ENCODE measurements around the gene PDXDC1.
"Not testable (repeated sequence)": the region's sequence is repeated elsewhere in the genome, so short reads cannot be mapped to it uniquely, and the experiment has no call there.

The PDXDC1 gene

DNA sequence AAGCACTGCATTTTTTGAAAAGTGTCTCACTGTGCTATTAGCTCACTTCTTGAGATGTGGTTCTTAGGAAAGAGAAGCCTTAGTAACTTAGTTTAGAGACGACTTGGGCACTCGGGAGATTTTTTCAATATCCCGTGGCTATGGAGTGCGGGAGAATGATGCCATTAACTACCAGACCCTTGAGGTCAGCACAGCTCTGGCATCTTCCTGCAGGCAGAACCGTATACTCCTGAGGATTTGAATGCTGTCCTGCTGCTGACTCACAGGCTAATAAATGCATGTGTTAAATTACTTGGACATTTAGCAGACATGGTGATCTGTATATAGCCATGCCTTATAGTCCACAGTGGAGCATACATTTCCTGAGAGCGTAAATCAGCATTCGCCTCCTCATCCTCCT, 46.6 kb downstream of the PDXDC1 start:
- DNase-seq, result not testable (repeated sequence)

DNA sequence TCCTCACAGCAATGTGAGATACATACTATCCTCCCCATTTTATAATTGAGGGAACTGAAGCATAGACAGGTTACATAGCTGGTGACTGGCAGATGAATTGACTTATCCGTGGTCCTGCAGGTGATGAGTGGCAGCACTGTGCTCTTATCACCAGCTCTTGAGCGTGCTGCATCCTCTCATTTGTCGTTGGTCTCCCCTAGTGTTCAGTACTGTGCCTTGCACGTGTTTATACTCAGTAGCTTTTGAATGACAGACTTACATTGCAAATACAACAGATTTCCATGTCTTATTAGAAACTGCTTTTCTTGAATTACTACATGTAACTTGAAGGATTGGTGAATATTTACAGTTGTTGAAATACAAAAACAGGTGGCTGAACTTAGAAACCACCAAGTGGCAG, 47.4 kb downstream of the PDXDC1 start:
- peak; percentile 80 for DNase-seq

DNA sequence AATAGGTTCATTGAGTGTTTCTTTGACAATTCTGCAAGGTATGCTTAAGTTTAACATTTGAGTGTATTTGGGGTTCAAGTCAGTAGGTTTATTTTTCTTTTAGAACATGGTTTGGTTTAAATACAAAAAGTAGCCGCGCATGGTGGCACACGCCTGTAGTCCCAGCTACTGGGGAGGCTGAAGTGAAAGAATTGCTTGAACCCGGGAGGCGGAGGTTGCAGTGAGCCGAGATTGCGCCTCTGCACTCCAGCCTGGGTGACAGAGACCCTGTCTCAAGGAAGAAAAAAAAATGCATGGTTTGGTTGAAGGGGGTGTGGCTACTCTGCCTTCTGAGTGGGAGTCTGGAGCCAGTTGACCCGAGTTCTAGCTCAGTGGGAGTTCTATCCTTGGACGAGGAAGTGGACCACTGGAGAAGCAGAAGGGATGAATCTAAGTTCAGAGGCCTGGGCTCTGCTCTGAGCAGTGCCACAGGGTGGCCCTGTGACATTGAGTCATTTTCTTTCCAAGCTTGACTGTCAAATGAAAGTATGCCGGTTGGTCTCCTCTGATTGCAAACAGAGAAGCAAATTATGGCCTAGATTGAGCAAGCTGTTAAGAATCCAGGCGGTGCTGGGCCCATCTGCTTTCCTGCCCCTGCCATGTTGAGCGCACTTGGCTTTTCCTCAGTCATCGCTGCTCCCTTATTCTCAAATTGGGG, 48.7 kb downstream of the PDXDC1 start:
- not testable (repeated sequence) for DNase-seq

DNA sequence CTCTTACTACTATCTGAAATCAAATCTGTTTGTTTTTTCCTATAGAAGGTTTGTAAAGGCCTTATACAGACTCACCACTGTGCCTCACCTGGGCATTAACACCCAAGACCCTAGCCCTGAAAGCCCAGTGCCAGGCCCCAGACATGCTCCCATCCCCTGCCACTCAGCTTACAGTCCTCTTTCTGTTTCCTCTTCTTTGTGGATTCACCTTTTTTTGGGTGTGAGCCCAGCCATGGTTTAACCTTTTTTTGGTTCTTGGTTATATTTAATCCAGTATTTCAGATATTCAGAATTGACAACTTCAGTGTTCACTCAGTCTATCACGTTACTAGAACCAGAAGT, 50.0 kb downstream of the PDXDC1 start:
- DNase-seq, result not testable (repeated sequence)

DNA sequence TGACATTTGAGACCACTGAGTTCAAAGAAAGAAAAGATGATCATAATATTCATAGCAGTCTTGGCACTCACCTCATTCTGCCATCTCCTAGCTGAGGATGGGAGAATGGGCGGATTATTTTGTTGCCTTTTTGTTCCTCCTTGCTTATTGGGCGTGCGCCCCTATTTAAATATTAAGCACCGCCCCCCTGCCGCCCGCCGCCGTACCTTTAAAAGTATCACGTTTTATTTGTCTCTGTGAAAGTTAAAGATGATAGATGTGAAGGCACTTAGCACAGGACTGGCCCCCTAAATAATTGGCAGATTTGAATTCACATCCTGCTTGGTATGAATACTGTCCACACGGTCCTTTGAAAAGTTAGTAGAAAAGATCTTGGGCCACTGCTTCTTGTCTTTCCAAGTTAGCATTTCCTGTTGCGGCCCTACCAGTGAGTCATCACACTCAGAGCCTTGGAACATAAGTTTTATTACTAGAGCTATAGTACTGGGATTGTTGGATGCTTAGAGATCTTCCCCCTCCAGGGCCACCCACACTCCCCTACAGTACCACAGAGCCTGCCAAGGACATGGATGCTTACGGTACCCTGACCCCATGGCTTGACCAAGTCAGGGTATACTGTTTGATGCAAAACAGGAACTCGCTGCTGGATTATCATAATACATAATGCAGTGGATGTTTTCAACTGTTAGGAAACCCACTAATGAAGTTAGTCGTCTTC, 50.6 kb downstream of the PDXDC1 start:
- not testable (repeated sequence) for DNase-seq

DNA sequence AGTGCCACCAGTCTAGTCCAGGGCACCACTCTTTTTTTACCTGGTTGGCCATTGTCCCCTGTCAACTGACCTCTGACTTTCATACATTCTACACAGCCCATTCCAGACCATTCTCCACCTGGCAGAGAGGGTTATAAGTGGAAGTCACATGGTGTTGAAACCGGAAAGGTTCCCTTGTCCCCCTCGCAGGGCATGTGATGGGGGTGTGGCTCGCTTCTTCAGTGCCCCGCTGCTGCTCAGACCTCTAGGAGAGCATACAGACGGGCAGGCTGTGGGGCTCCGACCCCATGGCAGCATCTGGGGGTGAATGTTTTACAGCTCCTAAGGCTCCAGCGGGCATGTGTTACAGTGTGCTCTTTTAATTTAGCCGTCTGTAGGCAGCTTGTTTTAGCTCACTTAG, 52.2 kb downstream of the PDXDC1 start:
- DNase-seq, result not testable (repeated sequence)

DNA sequence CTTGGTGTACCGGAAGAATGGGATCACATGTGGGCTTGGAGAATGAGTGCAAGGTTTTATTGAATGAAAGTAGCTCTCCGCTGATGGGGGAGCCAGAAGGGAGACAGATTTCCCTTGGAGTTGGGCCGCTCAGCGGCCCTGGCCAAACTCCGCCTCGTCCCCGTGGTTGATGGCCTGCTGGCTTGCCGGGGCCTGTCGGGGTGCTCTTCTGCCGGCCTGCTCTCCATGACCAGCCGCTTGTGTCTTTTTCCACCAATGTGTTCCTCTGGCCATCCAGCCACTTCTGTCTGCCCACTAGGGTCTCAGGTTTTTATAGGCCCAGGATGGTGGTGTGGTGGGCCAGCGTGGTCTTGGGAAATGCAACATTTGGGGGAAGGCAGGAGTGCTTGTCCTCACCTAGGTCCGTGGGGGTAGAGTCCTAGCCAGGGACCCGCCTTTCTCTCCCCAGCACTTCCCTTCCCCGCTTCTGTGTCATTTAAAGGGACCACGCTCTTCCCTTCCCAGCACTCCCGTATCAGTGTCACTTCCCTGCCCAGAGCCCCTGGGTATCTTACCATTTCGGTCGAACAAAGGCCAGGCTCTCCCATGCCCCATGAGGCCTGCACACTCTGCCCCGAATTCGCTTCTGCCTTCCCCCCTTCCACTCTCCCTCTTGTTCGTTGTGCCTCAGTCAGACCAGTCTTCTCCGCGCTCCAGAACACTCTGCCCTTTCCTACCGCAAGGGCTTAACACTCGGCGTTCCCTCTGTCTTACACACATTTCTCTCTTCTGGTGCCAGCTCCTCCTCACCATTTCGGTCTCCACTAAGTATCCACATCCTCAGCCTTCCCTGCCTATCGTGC, 52.9 kb downstream of the PDXDC1 start:
- not testable (repeated sequence) for DNase-seq

DNA sequence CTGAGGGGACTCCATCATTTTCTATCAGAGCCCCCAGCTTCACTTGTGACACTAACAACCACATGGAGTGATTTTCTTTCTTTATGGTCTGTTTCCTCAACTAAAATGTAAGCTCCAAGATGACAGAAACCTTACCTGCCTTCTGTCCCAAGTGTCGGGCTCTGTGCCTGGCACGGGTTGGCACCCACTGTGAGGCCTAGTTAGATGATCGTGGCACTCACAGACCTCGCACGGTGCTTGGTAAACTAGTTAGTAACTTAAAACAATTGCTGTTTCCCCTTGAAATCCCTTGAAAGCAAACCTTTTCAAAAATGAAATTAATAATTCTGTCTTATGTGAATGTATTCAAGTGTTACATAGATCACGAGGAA, 53.5 kb downstream of the PDXDC1 start:
- not testable (repeated sequence) for DNase-seq

DNA sequence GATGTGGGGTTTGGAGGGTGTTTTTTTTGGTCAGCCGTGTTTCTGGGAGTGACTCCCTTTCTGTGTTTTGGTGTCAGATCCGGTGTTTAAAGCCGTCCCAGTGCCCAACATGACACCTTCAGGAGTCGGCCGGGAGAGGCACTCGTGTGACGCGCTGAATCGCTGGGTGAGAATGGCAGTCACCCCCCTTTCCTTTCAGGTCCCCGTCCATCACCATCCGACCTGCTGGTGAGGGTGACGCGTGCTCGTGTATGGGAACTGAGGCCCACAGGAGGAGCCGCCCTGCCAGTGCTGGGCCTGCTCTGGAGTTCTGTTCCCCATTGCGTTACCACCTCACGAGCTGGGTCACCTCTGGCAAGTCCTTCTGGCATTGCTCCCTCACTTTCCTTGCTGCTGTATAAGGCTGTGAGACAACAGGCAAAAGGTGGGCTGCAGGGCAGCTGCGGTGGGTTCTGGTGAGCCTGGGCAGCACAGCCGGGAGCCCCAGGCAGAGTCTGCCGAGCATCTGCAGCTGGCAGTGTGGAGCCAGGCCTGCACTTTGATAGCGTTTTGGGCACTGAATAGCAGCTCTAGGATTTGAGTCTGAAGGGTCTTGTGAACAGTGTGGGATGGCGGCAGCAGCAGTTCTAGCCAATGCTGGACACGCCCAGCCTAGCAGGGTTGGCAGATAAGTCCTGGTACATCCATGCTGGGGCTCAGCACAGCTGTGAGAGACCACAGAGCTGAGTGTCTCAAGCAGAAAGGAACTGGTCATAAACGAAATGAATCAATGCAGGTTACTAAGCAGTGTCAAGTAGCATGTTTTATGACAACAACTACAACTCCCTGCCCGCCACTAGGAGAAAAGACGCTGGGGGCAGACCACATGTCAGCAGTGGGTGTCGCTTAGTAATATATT, 54.2 kb downstream of the PDXDC1 start:
- DNase-seq, result not testable (repeated sequence)

DNA sequence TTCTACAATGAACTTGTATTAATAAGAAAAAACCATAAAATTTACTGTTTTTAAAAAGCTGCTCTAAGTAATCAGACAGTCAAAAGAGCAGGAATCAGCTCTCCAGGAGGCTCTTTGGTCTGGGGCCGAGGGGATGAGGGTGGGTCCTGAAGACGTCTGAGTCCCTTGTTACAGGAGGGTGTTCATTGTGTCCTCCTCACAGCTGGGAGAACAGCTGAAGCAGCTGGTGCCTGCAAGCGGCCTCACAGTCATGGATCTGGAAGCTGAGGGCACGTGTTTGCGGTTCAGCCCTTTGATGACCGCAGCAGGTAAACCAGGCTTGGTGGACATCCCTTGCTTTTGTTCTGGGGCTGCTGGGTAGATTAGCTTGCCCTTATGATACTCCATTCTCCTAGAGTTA, 54.9 kb downstream of the PDXDC1 start:
- not testable (repeated sequence) for DNase-seq

DNA sequence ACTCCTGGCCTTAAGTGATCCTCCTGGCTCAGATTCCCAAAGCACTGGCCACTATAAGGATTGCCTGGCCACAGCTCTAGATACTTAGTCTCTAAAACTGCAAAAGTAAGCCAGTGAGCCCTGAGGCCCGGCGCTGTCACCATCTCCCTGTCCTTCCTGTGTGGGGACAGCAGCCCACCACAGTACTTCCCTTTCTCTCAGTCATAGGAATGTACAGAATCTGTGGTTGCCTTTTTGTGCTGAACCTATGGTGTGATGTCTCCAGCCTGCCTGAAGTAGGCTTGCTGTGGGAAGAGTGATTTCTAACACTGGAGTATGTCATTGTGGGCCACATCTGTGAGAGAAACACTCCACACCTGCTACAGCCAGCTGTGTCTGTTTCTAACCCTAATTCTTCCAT, 56.4 kb downstream of the PDXDC1 start:
- DNase-seq, result no peak

DNA sequence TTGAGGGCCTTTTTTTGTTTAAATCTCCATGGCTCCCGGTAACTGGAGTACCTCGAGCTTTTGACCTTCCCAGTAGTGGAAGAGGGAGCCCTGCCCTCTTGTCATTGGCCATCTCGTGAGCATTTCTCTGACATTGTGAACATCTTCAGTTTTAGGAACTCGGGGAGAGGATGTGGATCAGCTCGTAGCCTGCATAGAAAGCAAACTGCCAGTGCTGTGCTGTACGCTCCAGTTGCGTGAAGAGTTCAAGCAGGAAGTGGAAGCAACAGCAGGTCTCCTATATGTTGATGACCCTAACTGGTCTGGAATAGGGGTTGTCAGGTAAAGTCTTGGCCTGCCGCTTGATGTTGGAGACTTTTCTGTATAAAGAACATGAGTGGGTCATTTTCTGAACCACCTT, 56.8 kb downstream of the PDXDC1 start:
- no peak for DNase-seq

DNA sequence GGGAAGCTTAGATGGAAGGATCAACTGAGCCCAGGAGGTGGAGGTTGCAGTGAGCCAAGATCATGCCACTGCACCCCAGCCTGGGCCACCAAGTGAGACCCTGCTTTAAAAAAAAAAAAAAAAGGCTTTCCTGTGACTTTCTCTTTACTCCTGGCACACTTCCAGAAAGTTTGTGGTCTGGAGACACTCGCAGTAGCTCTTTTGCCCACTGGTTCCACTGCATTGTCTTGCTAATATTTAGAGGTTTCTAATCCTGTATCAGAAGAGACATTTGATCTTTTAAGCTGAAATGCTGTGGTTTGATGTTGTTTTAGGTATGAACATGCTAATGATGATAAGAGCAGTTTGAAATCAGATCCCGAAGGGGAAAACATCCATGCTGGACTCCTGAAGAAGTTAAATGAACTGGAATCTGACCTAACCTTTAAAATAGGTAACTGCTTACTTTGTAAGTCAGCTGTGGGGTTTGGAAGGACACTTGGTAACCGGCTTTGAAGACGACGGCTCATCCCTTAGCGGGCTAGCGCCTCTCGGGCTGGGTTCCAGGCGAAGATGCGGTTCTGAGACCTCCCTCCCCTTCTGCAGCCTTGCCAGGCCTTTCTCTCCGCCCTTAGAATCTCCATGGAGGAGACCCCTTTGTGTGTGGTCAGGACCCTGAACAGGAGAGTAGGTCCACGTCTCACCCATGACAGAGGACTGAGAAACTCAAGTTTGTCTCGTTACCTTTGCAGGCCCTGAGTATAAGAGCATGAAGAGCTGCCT, 57.9 kb downstream of the PDXDC1 start:
- no peak for DNase-seq

DNA sequence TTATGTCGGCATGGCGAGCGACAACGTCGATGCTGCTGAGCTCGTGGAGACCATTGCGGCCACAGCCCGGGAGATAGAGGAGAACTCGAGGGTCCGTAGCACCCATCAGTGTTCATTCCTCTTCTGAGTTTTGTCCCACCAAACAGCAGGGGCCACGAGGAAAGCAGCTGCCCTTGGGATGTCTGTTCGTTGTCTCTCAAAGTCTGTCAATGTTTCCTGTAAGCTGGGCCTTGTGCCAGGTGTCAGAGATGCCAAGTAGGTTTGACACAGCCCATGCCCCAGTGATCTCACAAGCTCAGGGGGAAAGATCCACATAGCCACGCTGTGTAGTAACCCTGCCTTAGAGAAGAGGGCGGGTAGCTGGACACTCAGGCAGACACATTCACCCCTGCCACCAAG, 58.5 kb downstream of the PDXDC1 start:
- DNase-seq, result no peak

DNA sequence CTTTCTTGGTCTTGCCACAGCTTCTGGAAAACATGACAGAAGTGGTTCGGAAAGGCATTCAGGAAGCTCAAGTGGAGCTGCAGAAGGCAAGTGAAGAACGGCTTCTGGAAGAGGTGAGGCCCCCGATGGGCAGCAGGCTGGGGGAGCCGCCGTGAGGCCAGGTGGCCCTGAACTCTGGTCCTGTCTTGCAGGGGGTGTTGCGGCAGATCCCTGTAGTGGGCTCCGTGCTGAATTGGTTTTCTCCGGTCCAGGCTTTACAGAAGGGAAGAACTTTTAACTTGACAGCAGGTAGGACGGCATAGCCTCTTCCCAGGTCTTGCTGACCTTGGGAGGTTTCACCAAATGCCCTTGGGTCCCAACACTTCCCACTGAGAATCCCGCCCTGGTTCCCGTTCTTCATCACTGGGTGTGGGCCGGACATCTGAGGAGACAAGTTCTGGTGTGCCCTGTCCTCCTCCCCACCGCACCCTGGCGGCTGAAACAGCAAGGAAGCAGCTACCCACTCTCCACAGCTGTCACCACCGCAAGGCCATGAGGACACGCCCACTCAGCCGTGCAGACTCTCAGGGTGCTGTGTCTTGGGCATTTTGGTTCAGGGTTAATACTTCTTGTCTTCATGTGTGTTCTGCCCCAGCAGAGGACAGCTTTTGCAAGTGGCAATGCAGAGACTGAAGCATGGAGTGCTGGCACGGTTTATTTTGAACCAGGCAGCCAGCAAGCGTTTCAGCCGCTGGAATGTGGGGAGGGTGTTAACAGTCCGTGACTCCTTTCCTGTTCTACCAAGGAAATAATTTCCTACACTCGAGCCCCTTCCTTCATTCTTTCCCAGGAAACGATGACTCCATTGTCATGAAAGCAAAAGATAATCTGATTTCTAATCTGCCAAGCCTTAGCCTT, 59.7 kb downstream of the PDXDC1 start:
- DNase-seq, result no peak

DNA sequence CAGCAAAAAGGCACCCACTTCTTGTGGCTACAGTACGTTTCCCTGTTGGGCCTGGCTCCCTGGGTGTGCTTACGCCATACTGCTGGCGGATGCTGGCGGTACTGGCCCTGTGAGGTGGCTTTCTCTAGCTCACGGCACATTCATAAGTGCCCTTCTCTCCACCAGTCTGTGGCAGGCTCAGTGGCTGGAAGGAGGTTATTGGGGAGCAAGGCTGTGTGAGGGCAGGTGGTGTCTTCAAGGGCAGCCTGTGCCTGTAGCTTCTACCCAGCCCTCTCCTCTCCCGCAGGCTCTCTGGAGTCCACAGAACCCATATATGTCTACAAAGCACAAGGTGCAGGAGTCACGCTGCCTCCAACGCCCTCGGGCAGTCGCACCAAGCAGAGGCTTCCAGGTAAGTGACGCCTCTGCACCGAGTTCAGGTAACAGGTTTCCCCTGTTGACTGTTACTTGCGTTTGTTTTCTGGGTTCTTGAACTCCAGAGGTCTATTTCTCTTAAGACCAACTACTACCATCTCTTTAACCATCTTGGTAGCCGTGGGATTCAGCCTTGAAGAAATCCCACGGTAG, 60.4 kb downstream of the PDXDC1 start:
- no peak for DNase-seq

DNA sequence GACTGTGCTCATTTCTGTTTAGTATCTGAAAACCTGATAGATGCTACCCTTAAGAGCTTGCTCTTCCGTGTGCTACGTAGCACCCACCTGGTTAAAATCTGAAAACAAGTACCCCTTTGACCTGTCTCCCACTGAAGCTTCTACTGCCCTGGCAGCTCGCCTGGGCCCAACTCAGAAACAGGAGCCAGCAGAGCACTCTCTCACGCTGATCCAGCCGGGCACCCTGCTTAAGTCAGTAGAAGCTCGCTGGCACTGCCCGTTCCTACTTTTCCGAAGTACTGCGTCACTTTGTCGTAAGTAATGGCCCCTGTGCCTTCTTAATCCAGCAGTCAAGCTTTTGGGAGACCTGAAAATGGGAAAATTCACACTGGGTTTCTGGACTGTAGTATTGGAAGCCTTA, 62.2 kb downstream of the PDXDC1 start:
- DNase-seq, result no peak

DNA sequence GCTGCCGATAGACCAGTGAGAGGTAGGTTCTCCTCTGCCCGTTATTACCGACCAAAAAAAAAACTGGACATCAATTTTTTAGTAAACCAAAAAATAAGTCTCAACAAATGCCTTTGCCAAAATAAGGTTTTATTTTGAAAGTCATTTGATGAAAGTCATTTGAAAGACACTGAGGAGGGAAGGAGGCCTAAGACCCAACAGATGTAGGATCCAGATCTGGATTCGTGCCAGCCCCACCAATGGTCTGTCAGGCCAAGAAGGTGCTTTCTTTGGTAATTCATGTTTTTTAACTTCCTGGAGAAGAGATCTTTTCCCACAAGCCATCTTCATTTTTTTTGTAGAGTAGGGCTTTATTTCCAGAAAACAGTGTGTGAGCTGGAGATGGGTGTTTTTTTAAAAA, 62.9 kb downstream of the PDXDC1 start:
- no peak for DNase-seq

DNA sequence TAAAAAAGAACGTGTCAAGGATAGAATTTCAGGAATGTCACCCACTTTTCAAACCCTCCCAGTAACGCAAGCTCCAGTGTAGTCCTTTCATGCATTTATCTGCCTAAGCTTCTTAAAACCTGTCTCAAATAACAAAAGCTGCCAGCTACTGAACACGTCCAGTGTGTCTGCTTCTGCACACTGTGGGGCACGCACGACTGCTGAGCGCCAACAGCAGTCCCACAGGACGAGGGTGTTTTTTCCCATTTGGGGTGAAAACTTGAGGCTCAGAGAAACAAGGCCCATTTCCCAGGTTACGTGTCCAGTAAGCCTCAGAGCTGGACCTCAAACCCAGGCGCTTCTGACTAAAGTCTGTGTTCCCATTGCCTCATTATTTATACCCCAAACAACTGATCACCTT, 63.9 kb downstream of the PDXDC1 start:
- DNase-seq, result no peak

DNA sequence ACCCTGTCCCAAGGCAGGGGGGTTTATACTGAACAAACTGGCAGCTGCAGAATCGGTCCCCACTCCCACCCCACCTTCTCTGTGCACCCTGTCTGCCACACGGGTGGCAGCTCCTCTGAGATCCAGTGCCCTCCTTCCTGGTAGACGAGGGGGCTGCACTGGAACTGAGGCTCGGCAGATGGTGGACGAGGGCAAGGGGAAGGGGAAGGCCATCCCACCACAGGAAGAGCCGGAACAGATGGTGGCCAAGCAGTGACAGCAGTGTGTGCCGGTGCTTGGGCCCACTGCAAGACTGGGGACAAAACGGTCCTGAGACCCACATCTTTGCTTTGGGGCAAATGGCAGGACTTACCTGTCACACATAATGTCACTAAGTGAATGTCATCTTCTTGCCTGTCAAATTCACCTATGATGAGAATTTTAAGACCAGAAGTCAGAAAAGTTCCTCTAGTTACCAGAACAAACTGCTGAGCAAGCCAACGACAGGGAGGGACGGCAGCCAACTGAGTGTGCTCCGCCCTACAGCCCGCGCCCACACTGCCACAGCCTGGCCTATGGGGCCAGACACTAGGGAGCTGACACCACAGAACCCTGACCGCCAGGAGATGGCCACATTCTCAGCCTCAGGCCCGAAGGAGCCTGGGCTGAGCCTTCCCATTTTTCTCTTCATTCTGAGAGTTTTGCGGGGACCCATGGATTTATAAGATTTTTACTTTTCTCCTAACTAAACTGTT, 66.6 kb downstream of the PDXDC1 start:
- DNase-seq, result no peak

All from DMS53 (cell line).